ENCODE data around the gene ADIPOR1. TPM values are rescaled to one million over a fixed set of nuclear protein-coding genes. Genes with fewer than 3 reads are reported as not detected.
A peak's percentile ranks its signal among the peaks of the same experiment; 100 is the strongest.
"Not testable (repeated sequence)": the region's sequence is repeated elsewhere in the genome, so short reads cannot be mapped to it uniquely, and the experiment has no call there.

The ADIPOR1 gene
- total RNA-seq, 1 donor from 2014 or later = 51.4 TPM

GRCh38 chr1:202941372-202941771 is 16.7 kb downstream of the ADIPOR1 start:
- DNase-seq (ENCODE audit: low spot score in 2 of 2) (no peak), FAIRE-seq (no peak)

- no peak for FAIRE-seq
- no peak for DNase-seq (ENCODE audit: low spot score in 2 of 2)
Observed at GRCh38 chr1:202940561-202940960, 17.6 kb downstream of the ADIPOR1 start.

GRCh38 chr1:202938287-202938925 is 19.7 kb downstream of the ADIPOR1 start:
- DNase-seq (ENCODE audit: low spot score in 2 of 2) (no peak), FAIRE-seq (no peak)

GRCh38 chr1:202936409-202936808 is 21.7 kb downstream of the ADIPOR1 start:
- not testable (repeated sequence) for DNase-seq (ENCODE audit: low spot score in 2 of 2); FAIRE-seq

GRCh38 chr1:202935844-202936243 is 22.3 kb downstream of the ADIPOR1 start:
- no peak for FAIRE-seq
- DNase-seq (ENCODE audit: low spot score in 2 of 2) = no peak

GRCh38 chr1:202934755-202935154 is 23.4 kb downstream of the ADIPOR1 start:
- DNase-seq (ENCODE audit: low spot score in 2 of 2) (no peak), FAIRE-seq (no peak)

- no peak for FAIRE-seq
Observed at GRCh38 chr1:202932476-202932875, 25.6 kb downstream of the ADIPOR1 start.

GRCh38 chr1:202926581-202927491 is 31.3 kb downstream of the ADIPOR1 start, which contains the start of gene KLHL12:
Gene KLHL12 (minus strand): TSS chr1:202927234. CDS start chr1:202925162, 2,072 bp downstream.
- DNase-seq (ENCODE audit: low spot score in 2 of 2) = peak; percentile 90 to 92
- FAIRE-seq = no peak

More at GRCh38 chr1:202932476-202932875, 25.6 kb downstream of the ADIPOR1 start:
- no peak for DNase-seq (ENCODE audit: low spot score in 2 of 2)

- FAIRE-seq (no peak), DNase-seq (ENCODE audit: low spot score in 2 of 2) (no peak)
Observed at GRCh38 chr1:202923533-202923932, 34.6 kb downstream of the ADIPOR1 start.

- no peak for DNase-seq (ENCODE audit: low spot score in 2 of 2)
- FAIRE-seq = no peak
Observed at GRCh38 chr1:202919615-202920014, 38.5 kb downstream of the ADIPOR1 start.

GRCh38 chr1:202915146-202915545 is 43.0 kb downstream of the ADIPOR1 start:
- FAIRE-seq (no peak), DNase-seq (ENCODE audit: low spot score in 2 of 2) (no peak)

- not testable (repeated sequence) for FAIRE-seq; DNase-seq (ENCODE audit: low spot score in 2 of 2)
Observed at GRCh38 chr1:202912476-202912875, 45.6 kb downstream of the ADIPOR1 start.

- FAIRE-seq (no peak), DNase-seq (ENCODE audit: low spot score in 2 of 2) (no peak)
Observed at GRCh38 chr1:202909494-202909893, 48.6 kb downstream of the ADIPOR1 start.

GRCh38 chr1:202908998-202909397 is 49.1 kb downstream of the ADIPOR1 start:
- DNase-seq (ENCODE audit: low spot score in 2 of 2) = no peak
- no peak for FAIRE-seq

GRCh38 chr1:202905331-202905730 is 52.8 kb downstream of the ADIPOR1 start:
- no peak for FAIRE-seq
- DNase-seq (ENCODE audit: low spot score in 2 of 2) = no peak

- DNase-seq (ENCODE audit: low spot score in 2 of 2); FAIRE-seq: not testable (repeated sequence)
Observed at GRCh38 chr1:202903808-202904207, 54.3 kb downstream of the ADIPOR1 start.

GRCh38 chr1:202901555-202901954 is 56.6 kb downstream of the ADIPOR1 start:
- no peak for DNase-seq (ENCODE audit: low spot score in 2 of 2)
- FAIRE-seq = no peak

- DNase-seq (ENCODE audit: low spot score in 2 of 2) = no peak
- FAIRE-seq = no peak
Observed at GRCh38 chr1:202892501-202892900, 65.6 kb downstream of the ADIPOR1 start.

All from frontal cortex (tissue), 4 donors.